HG03469 (cell line): ENCODE results near the gene VWA8.
"Not testable (repeated sequence)": the region's sequence is repeated elsewhere in the genome, so short reads cannot be mapped to it uniquely, and the experiment has no call there.

Experiments used
- ATAC-seq: cut with Tn5 transposase; IDR thresholded peaks from one replicate; pipeline ENCODE4 v1.9.1; 2021; ENCODE audit warnings: mild to moderate bottlenecking, moderate library complexity, moderate number of reproducible peaks; ENCODE audit not compliant: unreplicated experiment

Gene VWA8

GRCh38 chr13:41599619-41600018, 361.3 kb downstream of the VWA8 start:
- ATAC-seq, result no peak

GRCh38 chr13:41597348-41598041, 363.4 kb downstream of the VWA8 start:
- ATAC-seq, result no peak

GRCh38 chr13:41596190-41596589, 364.7 kb downstream of the VWA8 start:
- no peak for ATAC-seq

- ATAC-seq, result no peak
Measured at GRCh38 chr13:41595298-41595697, 365.6 kb downstream of the VWA8 start.

- ATAC-seq, result no peak
Measured at GRCh38 chr13:41590643-41591042, 370.3 kb downstream of the VWA8 start.

GRCh38 chr13:41590122-41590521, 370.8 kb downstream of the VWA8 start:
- no peak for ATAC-seq

GRCh38 chr13:41589434-41589833, 371.5 kb downstream of the VWA8 start:
- no peak for ATAC-seq

GRCh38 chr13:41588899-41589298, 372.0 kb downstream of the VWA8 start:
- ATAC-seq, result no peak

GRCh38 chr13:41588448-41588847, 372.5 kb downstream of the VWA8 start:
- ATAC-seq, result no peak

GRCh38 chr13:41587490-41587889, 373.4 kb downstream of the VWA8 start:
- ATAC-seq, result no peak

GRCh38 chr13:41586216-41586615, 374.7 kb downstream of the VWA8 start:
- ATAC-seq, result no peak

GRCh38 chr13:41582027-41582463, 378.9 kb downstream of the VWA8 start:
- no peak for ATAC-seq

GRCh38 chr13:41580345-41580744, 380.6 kb downstream of the VWA8 start:
- ATAC-seq, result no peak

- ATAC-seq, result no peak
Measured at GRCh38 chr13:41579881-41580280, 381.0 kb downstream of the VWA8 start.

GRCh38 chr13:41579168-41579567, 381.7 kb downstream of the VWA8 start:
- ATAC-seq, result no peak

- ATAC-seq, result no peak
Measured at GRCh38 chr13:41578371-41578770, 382.5 kb downstream of the VWA8 start.

GRCh38 chr13:41577436-41577835, 383.5 kb downstream of the VWA8 start:
- ATAC-seq, result no peak

GRCh38 chr13:41573640-41574039, 387.3 kb downstream of the VWA8 start:
- not testable (repeated sequence) for ATAC-seq

GRCh38 chr13:41571817-41572340, 389.0 kb downstream of the VWA8 start:
- not testable (repeated sequence) for ATAC-seq

- no peak for ATAC-seq
Measured at GRCh38 chr13:41568972-41569351, 391.9 kb downstream of the VWA8 start.

- ATAC-seq, result no peak
Measured at GRCh38 chr13:41568143-41568971, 392.6 kb downstream of the VWA8 start.

GRCh38 chr13:41567363-41567762, 393.5 kb downstream of the VWA8 start:
- no peak for ATAC-seq
